ENCODE results near the gene P4HTM.

P4HTM gene

GRCh38 chr3:48991851-48992545, 2.0 kb downstream of the P4HTM start:
- DNase-seq (ENCODE audit: low read depth) = no peak
- H3K4me3 ChIP-seq (ENCODE audit: low read depth, low read length) = no peak overlapping the region; the same call in 1 of the 2 replicates
- no peak for TF ChIP-seq CTCF (IDR thresholded peaks at IDR 0.05; ENCODE audit: low read depth, low read length, missing control alignments)

GRCh38 chr3:48993834-48994233, 3.8 kb downstream of the P4HTM start:
- no peak for TF ChIP-seq CTCF (IDR thresholded peaks at IDR 0.05; ENCODE audit: low read depth, low read length, missing control alignments)
- DNase-seq (ENCODE audit: low read depth) = no peak
- H3K4me3 ChIP-seq (ENCODE audit: low read depth, low read length) = no peak overlapping the region

GRCh38 chr3:48996640-48997039, 6.6 kb downstream of the P4HTM start:
- no peak overlapping the region for H3K4me3 ChIP-seq (ENCODE audit: low read depth, low read length)
- no peak for TF ChIP-seq CTCF (IDR thresholded peaks at IDR 0.05; ENCODE audit: low read depth, low read length, missing control alignments)
- DNase-seq (ENCODE audit: low read depth) = no peak

- DNase-seq (ENCODE audit: low read depth) = no peak
- no peak for TF ChIP-seq CTCF (IDR thresholded peaks at IDR 0.05; ENCODE audit: low read depth, low read length, missing control alignments)
- no peak overlapping the region for H3K4me3 ChIP-seq (ENCODE audit: low read depth, low read length)
These were observed 7.1 kb downstream of the P4HTM start for GRCh38 chr3:48997102-48997635.

- H3K4me3 ChIP-seq (ENCODE audit: low read depth, low read length) = no peak overlapping the region
- no peak for DNase-seq (ENCODE audit: low read depth)
- TF ChIP-seq CTCF (IDR thresholded peaks at IDR 0.05; ENCODE audit: low read depth, low read length, missing control alignments) = no peak
These were observed 7.9 kb downstream of the P4HTM start for GRCh38 chr3:48997714-48998637.

- H3K4me3 ChIP-seq (ENCODE audit: low read depth, low read length) = no peak overlapping the region
- no peak for TF ChIP-seq CTCF (IDR thresholded peaks at IDR 0.05; ENCODE audit: low read depth, low read length, missing control alignments)
- DNase-seq (ENCODE audit: low read depth) = no peak
These were observed 9.2 kb downstream of the P4HTM start for GRCh38 chr3:48999085-48999858.
